Natural killer cell (primary cell): Measurements from ENCODE around the gene ESYT2. TPM values are rescaled to one million over a fixed set of nuclear protein-coding genes. Genes with fewer than 3 reads are reported as not detected.
"Not testable (repeated sequence)": the region's sequence is repeated elsewhere in the genome, so short reads cannot be mapped to it uniquely, and the experiment has no call there.

Experiments
- ATAC-seq, 3 donors: fragments of 150-1000 bp in 2 of 3; fragments of 200-7000 bp in 1 of 3; cut with Tn5 transposase; 1 replicate in 1 of 3; 2 replicates in 2 of 3; pipeline ENCODE4 v1.10.0; 2021; ENCODE audit warnings: mild to moderate bottlenecking in 2 of 3, moderate library complexity in 2 of 3
- DNase-seq, 2 donors: peaks; one replicate each; pipeline versions ENCODE4 v3.0.0 to v3.0.0-alpha.2; 2013 to 2021; ENCODE audit warnings: mixed read lengths in 1 of 2
- H3K27ac ChIP-seq: one replicate; pipeline ENCODE4 v1.5.1; 2013; ENCODE audit warnings: mild to moderate bottlenecking, low read length
- H3K27me3 ChIP-seq: one replicate; pipeline ENCODE4 v1.6.1; 2013; ENCODE audit warnings: low read length; ENCODE audit not compliant: control insufficient read depth, insufficient read depth
- H3K36me3 ChIP-seq: one replicate; pipeline ENCODE4 v1.6.1; 2013; ENCODE audit warnings: low read length; ENCODE audit not compliant: control insufficient read depth, insufficient read depth
- H3K4me1 ChIP-seq: one replicate; pipeline ENCODE4 v1.6.1; 2013; ENCODE audit warnings: low read length; ENCODE audit not compliant: control insufficient read depth, insufficient read depth
- H3K4me3 ChIP-seq: one replicate; pipeline ENCODE4 v1.5.1; 2013; ENCODE audit warnings: low read length
- H3K9me3 ChIP-seq: one replicate; pipeline ENCODE4 v1.6.1; 2013; ENCODE audit warnings: low read length; ENCODE audit not compliant: control insufficient read depth, insufficient read depth
- H3K27ac Mint-ChIP-seq, 2 donors: one replicate each; pipeline ENCODE4 v1.8.0; 2022; ENCODE audit warnings: mild to moderate bottlenecking in 2 of 2, mixed read lengths in 2 of 2, moderate library complexity in 1 of 2
- H3K27me3 Mint-ChIP-seq, 2 donors: one replicate each; pipeline ENCODE4 v1.8.0; 2022; ENCODE audit warnings: low read depth in 2 of 2, mixed read lengths in 2 of 2
- H3K36me3 Mint-ChIP-seq: one replicate; pipeline ENCODE4 v1.8.0; 2022; ENCODE audit warnings: mixed read lengths
- H3K4me1 Mint-ChIP-seq, 2 donors: one replicate each; pipeline ENCODE4 v1.8.0; 2022; ENCODE audit warnings: mixed read lengths in 2 of 2
- H3K4me3 Mint-ChIP-seq: one replicate; pipeline ENCODE4 v1.8.0; 2022; ENCODE audit warnings: mild to moderate bottlenecking, moderate library complexity, mixed read lengths
- H3K9me3 Mint-ChIP-seq, 2 donors: one replicate each; pipeline ENCODE4 v1.8.0; 2022; ENCODE audit warnings: mixed read lengths in 2 of 2
- WGBS: methylation state at CpG from one replicate; pipeline ENCODE4 v1.1.7; 2013; ENCODE audit warnings: missing lambda C conversion rate; ENCODE audit not compliant: insufficient coverage; 5-methylcytosine and 5-hydroxymethylcytosine counted together
- intact Hi-C: fragments of 100-400 bp; cut with micrococcal nuclease; formaldehyde crosslinking; loops from one replicate; pipeline ENCODE4 v1.14.2; 2022
- total RNA-seq, 4 donors: library from RNA; stranded (reverse); fragments of 120-200 nt in 1 of 4; gene quantifications; one replicate each; pipeline versions ENCODE4 v1.2.3 to v1.2.4, GENCODE V29; 2013 to 2022
- TF ChIP-seq, protein P1 (sequence below): fragments of 200-600 bp; IDR thresholded peaks from one replicate; pipeline ENCODE4 v1.8.0; 2022; ENCODE audit warnings: antibody characterized with exemption

Gene ESYT2, protein sequence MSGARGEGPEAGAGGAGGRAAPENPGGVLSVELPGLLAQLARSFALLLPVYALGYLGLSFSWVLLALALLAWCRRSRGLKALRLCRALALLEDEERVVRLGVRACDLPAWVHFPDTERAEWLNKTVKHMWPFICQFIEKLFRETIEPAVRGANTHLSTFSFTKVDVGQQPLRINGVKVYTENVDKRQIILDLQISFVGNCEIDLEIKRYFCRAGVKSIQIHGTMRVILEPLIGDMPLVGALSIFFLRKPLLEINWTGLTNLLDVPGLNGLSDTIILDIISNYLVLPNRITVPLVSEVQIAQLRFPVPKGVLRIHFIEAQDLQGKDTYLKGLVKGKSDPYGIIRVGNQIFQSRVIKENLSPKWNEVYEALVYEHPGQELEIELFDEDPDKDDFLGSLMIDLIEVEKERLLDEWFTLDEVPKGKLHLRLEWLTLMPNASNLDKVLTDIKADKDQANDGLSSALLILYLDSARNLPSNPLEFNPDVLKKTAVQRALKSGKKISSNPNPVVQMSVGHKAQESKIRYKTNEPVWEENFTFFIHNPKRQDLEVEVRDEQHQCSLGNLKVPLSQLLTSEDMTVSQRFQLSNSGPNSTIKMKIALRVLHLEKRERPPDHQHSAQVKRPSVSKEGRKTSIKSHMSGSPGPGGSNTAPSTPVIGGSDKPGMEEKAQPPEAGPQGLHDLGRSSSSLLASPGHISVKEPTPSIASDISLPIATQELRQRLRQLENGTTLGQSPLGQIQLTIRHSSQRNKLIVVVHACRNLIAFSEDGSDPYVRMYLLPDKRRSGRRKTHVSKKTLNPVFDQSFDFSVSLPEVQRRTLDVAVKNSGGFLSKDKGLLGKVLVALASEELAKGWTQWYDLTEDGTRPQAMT
- total RNA-seq: 100 to 1,000 TPM; 137 to 163 (median 160) TPM
- 188 TPM for total RNA-seq (2013)

- intact Hi-C loops: loop anchor here (1.0 to 5.0 kb wide), 4 partner anchors 11 to 147 kb away; no protein-coding TSS in a partner anchor
- H3K27me3 ChIP-seq: no peaks in the 10 kb centered on the region
- WGBS: under 1% methylated on average over 120 of the region's 120 CpGs
- H3K27ac ChIP-seq: peak within 1 kb of the TSS; percentile 97
- peak within 1 kb of the TSS; percentile 97 for H3K4me3 Mint-ChIP-seq
- TF ChIP-seq, protein P1, sequence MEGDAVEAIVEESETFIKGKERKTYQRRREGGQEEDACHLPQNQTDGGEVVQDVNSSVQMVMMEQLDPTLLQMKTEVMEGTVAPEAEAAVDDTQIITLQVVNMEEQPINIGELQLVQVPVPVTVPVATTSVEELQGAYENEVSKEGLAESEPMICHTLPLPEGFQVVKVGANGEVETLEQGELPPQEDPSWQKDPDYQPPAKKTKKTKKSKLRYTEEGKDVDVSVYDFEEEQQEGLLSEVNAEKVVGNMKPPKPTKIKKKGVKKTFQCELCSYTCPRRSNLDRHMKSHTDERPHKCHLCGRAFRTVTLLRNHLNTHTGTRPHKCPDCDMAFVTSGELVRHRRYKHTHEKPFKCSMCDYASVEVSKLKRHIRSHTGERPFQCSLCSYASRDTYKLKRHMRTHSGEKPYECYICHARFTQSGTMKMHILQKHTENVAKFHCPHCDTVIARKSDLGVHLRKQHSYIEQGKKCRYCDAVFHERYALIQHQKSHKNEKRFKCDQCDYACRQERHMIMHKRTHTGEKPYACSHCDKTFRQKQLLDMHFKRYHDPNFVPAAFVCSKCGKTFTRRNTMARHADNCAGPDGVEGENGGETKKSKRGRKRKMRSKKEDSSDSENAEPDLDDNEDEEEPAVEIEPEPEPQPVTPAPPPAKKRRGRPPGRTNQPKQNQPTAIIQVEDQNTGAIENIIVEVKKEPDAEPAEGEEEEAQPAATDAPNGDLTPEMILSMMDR: no peak
- DNase-seq: peak; percentile 99 to 100
- H3K27me3 Mint-ChIP-seq: no peaks in the 10 kb centered on the region
- ATAC-seq: peak; percentile 78 to 89 (median 80)
- peak within 1 kb of the TSS; percentile 82 to 92 for H3K27ac Mint-ChIP-seq
- peaks cover 38% of the 10 kb centered on the region for H3K4me1 ChIP-seq
- H3K4me1 Mint-ChIP-seq: peaks cover 37 to 41% of the 10 kb centered on the region in 2 donors
- no peaks in the 10 kb centered on the region for H3K9me3 Mint-ChIP-seq
- H3K36me3 ChIP-seq: no peaks in the 10 kb centered on the region
- H3K36me3 Mint-ChIP-seq: peaks cover 12% of the 10 kb centered on the region
- no peaks in the 10 kb centered on the region for H3K9me3 ChIP-seq
- H3K4me3 ChIP-seq: peak within 1 kb of the TSS; percentile 67
Measured at GRCh38 chr7:158829342-158830210, at the start of gene ESYT2. Gene ESYT2, minus strand, starts transcription at chr7:158829509. Its CDS starts 91 bp downstream, at chr7:158829418.

DNA sequence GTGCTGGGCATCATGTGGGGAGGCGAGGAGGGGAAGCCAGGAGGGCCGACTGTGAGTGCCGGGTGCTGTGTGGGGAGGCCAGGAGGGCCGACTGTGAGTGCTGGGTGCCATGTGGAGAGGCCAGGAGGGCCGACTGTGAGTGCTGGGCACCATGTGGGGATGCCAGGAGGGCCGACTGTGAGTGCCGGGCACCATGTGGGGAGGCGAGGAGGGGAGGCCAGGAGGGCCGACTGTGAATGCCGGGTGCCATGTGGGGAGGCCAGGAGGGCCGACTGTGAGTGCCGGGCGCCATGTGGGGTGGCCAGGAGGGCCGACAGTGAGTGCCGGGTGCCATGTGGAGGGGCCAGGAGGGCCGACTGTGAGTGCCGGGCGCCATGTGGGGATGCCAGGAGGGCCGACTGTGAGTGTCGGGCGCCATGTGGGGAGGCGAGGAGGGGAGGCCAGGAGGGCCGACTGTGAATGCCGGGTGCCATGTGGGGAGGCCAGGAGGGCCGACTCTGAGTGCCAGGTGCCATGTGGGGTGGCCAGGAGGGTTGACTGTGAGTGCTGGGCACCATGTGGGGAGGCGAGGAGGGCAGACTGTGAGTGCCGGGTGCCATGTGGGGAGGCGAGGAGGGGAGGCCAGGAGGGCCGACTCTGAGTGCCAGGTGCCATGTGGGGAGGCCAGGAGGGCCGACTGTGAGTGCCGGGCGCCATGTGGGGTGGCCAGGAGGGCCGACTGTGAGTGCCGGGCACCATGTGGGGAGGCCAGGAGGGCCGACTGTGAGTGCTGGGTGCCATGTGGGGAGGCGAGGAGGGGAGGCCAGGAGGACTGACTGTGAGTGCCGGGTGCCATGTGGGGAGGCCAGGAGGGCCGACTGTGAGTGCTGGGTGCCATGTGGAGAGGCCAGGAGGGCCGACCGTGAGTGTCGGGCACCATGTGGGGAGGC, 49.1 kb upstream of the ESYT2 start:
- H3K4me1 ChIP-seq, H3K4me1 Mint-ChIP-seq, ATAC-seq, intact Hi-C loops, H3K36me3 Mint-ChIP-seq, H3K27ac ChIP-seq, H3K4me3 ChIP-seq, H3K4me3 Mint-ChIP-seq, H3K9me3 Mint-ChIP-seq, H3K27me3 Mint-ChIP-seq, H3K27ac Mint-ChIP-seq, H3K9me3 ChIP-seq, H3K27me3 ChIP-seq, DNase-seq: not testable (repeated sequence)
- H3K36me3 ChIP-seq: peaks cover 12% of the 10 kb centered on the region
- 94% methylated on average over 41 of the region's 41 CpGs for WGBS

DNA sequence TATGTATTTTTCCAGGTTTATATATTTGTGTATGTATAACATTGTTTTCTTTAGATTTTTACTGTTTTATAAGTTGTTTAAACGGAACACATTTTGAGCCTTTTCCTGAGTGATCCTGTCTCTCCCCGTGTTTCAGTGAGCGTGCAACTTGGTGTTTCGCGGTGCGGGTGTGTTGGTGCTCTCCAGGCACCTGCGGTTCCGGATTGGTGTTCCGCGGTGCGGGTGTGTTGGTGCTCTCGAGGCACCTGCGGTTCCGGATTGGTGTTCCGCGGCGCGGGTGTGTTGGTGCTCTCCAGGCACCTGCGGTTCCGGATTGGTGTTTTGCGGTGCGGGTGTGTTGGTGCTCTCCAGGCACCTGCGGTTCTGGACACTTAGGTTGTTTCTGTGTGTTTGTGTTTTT, 47.7 kb upstream of the ESYT2 start:
- 99% methylated on average over 23 of the region's 23 CpGs for WGBS
- no peak overlapping the region for H3K4me3 ChIP-seq
- Mint-ChIP-seq H3K36me3 (peaks cover 1% of the 10 kb centered on the region), H3K27me3 (no peaks in the 10 kb centered on the region), H3K27ac (no peak overlapping the region), H3K9me3 (no peaks in the 10 kb centered on the region), H3K4me3 (no peak overlapping the region), H3K4me1 (peaks cover 0 to 5% of the 10 kb centered on the region in 2 donors)
- TF ChIP-seq, protein P1: no peak
- H3K36me3 ChIP-seq: peaks cover 12% of the 10 kb centered on the region
- no peak overlapping the region for H3K27ac ChIP-seq
- no peaks in the 10 kb centered on the region for H3K9me3 ChIP-seq
- ATAC-seq: no peak
- intact Hi-C loops: no loop called here
- H3K4me1 ChIP-seq: no peaks in the 10 kb centered on the region
- no peaks in the 10 kb centered on the region for H3K27me3 ChIP-seq
- DNase-seq: no peak
